Measurements from ENCODE around the gene NUCB1.
A peak's percentile ranks its signal among the peaks of the same experiment; 100 is the strongest.
"Not testable (repeated sequence)": the region's sequence is repeated elsewhere in the genome, so short reads cannot be mapped to it uniquely, and the experiment has no call there.

Gene NUCB1

DNA sequence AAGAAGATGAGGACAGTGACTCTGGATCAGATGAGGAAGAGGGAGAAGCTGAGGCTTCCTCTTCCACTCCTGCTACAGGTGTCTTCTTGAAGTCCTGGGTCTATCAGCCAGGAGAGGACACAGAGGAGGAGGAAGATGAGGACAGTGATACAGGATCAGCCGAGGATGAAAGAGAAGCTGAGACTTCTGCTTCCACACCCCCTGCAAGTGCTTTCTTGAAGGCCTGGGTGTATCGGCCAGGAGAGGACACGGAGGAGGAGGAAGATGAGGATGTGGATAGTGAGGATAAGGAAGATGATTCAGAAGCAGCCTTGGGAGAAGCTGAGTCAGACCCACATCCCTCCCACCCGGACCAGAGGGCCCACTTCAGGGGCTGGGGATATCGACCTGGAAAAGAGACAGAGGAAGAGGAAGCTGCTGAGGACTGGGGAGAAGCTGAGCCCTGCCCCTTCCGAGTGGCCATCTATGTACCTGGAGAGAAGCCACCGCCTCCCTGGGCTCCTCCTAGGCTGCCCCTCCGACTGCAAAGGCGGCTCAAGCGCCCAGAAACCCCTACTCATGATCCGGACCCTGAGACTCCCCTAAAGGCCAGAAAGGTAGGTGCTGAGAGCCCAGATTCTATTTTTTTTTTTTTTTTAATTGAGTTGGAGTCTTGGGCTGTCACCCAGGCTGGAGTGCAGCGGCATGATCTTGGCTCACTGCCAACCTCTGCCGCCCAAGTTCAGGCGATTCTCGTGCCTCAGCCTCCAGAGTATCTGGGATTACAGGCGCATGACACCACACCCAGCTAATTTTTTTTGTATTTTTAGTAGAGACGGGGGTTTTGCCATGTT, 25.6 kb upstream of the NUCB1 start:
- peak in 4 of 6 experiments; percentile 41 to 72 (median 60) for DNase-seq

DNA sequence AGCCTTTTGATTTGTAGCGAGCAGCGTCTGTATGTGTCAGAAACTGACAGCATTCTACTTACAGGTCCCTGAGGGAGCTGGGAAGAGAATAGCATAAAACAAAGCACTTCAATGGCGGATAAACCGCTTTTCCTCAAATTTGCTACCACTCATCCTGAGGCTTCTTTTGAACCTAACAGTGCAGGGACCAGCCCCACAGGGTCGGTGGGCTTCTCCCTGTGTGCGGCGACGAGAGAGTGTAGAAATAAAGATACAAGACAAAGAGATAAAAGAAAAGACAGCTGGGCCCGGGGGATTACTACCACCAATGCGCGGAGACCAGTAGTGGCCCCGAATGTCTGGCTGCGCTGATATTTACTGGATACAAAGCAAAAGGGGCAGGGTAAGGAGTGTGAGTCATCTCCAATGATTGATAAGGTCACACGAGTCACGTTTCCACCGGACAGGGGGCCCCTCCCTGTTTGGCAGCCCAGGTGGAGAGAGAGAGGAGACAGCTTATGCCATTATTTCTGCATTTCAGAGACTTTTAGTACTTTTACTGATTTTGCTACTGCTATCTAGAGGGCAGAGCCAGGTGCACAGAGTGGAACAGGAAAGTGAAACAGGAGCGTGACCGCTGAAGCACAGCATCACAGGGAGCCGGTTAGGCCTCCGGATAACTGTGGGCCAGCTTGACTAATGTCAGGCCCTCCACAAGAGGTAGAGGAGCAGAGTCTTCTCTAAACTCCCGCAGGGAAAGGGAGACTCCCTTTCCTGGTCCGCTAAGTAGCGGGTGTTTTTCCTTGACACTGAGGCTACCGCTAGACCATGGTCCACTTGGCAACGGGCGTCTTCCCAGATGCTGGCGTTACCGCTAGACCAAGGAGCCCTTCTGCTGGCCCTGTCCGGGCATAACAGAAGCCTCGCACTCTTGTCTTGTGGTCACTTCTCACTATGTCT, 23.8 kb upstream of the NUCB1 start:
- DNase-seq: peak in 4 of 6 experiments; percentile 28 to 54 (median 40)

DNA sequence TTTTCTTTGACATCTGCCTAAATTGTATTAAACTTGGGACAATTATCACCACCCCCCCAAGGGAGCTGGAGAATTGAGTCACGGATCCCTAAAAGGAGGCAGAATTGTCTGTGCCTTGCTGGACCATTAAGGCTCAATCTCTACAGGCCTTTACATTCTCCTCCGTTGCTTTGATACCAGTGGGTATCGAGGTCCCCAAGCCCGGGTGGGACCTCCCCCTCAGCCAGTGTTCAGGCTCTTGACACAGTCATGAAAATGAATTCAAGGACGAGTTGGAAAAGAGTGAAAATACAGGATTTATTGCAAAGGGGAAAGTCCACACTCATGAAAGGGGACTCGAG, 22.3 kb upstream of the NUCB1 start:
- peak in 1 of 6 experiments; percentile 9 for DNase-seq

DNA sequence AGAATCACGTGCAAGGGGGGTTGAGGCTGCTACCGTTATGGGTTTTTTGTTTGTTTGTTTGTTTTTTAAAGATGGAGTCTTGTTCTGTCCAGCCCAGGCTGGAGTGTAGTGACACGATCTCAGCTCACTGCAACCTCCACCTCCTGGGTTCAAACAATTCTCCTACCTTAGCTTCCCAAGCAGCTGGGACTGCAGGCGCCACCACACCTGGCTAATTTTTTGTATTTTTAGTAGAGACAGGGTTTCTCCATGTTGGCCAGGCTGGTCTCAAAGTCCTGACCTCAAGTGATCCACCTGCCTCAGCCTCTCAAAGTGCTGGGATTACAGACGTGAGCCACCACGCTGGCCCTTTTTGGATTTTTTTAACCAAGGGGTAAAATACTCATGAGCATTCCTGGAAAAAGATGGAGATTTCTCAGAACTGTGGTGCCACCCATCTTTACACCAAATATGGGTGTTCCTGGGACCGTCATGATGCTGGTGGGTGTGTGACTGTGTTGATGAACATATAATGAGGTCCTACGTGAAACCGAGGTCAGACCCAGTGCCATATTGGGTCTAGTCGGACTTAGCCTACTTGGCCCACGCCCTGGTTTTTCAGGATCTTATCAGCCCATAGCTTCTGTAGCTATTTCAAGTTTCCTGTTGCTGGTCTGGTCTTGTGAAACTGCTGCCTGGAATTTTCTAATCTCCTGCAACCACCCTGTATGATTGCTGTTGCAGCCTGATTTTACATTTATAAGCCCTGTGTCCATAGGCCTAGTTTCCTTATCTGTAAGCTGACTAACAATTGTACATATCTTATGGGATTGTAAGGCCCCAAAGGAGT, 21.7 kb upstream of the NUCB1 start:
- DNase-seq: peak in 1 of 6 experiments; percentile 23

DNA sequence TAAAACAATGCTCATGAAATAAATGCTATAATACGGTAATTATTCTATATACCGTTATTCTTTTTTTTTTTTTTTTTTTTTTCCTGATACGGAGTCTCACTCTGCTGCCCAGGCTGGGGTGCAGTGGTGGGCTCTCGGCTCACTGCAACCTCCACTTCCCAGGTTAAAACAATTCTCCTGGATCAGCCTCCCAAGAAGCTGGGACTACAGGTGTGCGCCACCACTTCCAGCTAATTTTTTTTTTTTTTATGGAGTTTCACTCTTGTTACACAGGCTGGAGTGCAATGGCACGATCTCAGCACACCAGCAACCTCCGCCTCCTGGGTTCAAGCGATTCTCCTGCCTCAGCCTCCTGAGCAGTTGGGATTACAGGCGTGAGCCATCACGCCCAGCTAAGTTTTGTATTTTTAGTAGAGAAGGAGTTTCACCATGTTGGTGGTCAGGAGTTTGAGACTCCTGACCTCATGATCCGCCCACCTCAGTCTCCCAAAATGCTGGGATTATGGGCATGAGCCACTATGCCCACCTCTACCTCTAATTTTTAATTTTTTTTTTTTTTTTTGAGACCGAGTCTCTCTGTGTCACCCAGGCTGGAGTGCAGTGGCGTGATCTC, 21.0 kb upstream of the NUCB1 start:
- DNase-seq: no peak

DNA sequence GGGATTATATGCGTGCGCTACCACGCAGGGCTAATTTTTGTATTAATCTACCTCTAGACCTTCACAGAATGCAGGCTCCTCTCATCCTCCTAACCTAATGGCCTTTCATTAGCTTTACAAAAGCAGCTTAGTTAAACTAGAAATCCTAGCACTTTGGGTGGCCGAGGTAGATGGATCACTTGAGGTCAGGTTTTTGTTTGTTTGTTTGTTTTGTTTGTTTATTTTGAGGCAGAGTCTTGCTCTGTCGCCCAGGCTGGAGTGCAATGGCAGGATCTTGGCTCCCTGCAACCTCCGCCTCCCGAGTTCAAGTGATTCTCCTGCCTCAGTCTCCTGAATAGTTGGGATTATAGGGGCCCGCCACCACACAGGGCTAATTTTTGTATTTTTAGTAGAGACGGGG, 20.4 kb upstream of the NUCB1 start:
- DNase-seq: not testable (repeated sequence)

DNA sequence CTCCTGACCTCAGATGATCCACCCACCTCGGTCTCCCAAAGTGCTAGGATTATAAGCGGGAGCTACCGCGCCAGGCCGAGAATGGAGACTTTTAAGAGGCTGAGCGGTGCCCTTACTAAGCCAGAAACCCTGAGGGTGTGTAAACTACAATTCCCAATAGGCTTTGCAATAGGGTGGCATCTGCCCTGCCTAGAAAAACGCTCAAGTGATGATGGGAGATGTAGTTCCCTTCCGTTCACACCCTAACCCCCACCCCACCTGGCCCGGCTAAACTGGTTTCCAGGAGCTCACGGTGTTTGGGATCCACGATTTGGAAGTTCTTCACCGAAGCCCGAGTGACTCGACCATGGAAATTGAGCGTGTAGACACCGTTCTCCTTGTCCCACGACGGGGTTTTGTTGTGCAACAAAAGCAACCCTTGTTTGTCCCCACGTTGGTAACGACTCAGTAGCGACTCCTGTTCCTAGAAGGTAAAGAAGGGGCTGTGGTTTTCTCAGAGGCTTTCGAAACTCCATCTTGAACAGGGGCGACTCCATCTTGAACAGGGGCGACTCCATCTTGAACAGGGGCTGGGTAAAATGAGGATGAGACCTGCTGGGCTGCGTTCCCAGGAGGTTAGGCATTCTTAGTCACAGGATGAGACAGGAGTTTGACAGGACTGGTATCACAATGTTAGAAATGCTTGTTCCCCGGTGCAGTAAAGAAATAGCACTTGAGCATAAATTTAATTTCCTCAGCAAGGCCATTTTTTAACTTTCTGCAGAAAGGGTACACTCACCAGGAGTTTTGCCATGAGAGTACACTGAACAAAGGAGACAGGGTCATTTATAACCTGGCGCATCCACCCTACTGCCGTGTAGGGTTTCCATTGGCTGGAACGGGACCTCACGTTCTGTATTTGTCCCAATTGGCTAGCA, 18.1 kb upstream of the NUCB1 start:
- peak in 2 of 6 experiments; percentile 15 to 24 for DNase-seq

DNA sequence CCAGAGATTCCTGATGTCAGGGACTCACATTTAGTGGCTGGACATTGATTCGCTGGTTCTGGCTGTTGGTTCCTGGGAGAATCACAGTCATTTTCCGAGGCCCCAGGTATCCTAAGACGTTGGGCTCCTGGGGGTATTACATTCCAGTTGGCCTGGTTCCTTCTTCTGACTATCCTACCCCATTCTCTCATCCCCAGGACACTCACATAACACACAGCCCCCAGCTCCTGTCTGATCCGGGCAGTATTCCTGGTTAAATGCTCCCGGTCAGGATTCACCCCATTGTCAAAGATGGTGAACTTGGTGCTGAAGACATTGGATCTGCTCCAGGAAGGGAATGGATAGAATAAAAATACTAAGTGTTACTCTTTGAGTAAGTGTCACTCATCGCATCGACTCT, 16.4 kb upstream of the NUCB1 start:
- DNase-seq: no peak

DNA sequence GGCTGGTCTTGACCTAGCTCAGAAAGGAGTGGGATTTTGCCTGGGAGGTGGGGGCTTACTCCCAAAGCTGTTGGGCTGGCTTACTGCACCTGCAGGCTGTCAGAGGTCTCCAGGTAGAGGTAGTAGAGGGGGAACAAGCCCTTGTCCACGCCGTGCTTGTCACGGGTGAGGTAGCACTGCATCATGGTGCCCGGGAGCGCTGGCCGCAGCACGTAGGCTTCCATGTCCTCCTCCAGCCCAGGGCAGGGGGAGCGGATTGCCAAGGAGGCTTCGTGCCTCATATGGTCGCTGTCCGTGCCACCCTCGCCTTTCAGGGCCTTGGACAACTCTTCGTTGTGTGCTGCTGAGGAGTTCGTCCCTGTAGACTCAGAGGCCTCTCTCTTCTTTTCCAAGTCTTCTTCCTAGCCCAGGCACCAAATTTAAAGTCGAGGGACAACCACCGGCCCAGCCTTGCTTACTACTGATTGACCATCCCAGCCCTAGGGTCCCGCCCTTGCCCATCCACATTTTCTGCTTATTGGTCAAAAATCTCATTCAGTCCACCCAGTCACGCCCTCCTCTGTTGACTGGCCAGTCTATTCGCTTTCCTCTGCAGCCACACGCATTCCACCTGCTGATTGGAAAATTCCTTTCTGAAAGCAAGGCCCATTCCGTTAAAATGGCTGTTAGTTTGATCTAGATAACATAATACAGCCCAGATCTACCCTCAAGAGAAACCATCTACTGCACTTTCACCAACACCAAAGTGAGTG, 12.1 kb upstream of the NUCB1 start:
- no peak for DNase-seq

DNA sequence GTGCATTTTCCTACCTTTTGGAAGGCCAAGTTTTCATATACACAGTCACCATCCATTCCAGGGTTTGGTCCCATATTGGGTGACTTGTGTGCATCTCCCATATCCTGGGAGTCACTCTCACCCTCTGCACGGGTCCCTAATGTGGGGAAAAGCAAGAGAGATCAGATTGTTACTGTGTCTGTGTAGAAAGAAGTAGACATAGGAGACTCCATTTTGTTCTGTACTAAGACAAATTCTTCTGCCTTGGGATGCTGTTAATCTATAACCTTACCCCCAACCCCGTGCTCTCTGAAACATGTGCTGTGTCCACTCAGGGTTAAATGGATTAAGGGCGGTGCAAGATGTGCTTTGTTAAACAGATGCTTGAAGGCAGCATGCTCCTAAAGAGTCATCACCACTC, 10.6 kb upstream of the NUCB1 start:
- DNase-seq: not testable (repeated sequence)

DNA sequence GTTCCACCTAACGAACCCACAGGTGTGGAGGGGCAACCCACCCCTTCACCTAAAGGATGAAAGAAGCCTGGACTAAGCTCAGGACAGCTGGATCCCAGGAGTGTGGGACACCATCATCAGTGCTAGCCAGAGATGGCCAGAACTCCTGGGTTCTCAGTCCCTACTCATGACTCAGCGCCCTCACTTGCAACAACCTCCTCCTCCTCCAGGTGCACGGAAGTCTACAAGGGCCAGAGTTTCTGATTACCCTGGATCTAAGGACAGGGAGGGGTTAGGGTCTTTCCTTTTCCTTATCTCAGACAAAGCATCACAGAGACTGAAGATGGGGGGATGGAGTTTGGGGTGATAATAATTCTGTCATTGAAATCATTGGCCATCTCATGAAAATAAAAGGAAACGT, 9.6 kb upstream of the NUCB1 start:
- DNase-seq: no peak

DNA sequence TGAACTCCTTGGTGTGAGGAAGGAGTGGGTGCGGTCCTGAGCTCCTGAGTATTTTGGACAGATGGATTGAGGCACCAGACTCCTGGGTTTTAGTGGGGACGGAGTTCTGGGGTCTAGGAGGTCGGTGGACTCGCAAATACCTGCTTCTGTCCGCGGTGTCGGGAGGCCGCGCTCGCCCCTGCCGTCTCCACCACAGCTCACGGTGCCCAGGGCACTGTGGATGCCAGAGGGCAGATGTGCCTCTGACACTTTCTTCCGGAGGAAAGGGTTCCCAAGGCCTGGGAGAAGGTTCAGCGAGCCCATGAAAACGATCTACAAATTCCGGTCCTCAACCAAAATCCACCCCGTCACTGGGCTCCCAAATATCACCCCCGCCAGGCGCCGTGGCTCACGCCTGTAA, 4.9 kb upstream of the NUCB1 start:
- DNase-seq: no peak

DNA sequence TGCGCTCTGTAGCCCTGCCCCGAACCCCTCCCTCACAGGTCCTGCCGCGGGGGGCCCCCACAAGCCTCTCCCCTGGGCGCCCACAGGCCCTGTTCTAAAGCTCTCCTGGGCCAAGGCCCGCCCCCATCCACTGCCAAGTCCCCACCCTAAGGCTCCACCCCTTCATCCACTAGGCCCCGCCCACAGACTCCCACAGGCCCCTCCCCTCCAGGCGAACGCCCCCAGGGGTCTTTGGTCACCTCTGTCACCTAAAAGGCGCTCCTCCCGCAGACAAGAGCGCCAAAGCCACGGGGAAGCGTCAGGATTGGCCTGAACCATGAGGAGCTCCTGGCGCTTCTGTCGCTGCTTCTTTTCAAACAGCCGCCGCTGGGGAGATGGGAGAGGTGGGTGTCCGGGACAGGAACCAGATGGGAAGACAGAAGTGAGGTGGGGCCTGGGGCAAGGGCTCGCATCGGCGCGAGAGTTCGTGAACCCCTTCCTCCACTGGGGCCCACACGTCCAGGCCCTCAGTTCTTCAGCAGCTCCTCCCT, 3.9 kb upstream of the NUCB1 start:
- peak in 5 of 6 experiments; percentile 23 to 59 (median 34) for DNase-seq

DNA sequence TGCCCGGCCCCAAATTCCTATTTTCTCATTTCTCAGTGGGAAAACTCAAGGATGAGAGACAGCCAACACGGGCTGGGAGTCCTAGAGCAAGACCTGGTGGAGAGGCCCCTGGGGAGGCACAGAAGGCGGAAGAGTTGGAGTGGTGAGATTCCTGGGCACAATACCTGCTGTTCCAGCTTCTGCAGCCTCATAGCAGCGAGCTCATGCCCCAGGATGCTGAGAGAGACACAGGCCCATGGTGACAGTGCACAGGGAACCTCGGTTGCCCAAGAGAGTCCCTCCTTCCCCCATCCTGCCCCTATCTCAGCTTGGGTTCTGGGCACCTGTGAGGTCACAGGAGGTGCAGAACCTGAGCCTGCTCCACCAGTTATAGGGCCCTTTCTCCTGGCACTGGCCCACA, 2.9 kb upstream of the NUCB1 start:
- no peak for DNase-seq

DNA sequence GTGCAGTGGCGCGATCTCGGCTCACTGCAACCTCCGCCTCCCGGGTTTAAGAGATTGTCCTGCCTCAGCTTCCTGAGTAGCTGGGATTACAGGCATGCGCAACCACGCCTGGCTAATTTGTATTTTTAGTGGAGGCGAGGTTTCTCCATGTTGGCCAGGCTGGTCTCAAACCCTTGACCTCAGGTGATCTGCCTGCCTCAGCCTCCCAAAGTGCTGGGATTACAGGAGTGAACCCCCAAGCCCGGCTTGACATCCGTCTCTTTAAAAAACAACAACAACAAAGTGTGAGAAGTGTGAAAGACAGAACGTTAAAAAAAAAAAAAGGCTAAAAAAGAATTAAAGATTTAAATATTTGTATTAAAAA, 744 bp upstream of the NUCB1 start:
- DNase-seq: not testable (repeated sequence)

DNA sequence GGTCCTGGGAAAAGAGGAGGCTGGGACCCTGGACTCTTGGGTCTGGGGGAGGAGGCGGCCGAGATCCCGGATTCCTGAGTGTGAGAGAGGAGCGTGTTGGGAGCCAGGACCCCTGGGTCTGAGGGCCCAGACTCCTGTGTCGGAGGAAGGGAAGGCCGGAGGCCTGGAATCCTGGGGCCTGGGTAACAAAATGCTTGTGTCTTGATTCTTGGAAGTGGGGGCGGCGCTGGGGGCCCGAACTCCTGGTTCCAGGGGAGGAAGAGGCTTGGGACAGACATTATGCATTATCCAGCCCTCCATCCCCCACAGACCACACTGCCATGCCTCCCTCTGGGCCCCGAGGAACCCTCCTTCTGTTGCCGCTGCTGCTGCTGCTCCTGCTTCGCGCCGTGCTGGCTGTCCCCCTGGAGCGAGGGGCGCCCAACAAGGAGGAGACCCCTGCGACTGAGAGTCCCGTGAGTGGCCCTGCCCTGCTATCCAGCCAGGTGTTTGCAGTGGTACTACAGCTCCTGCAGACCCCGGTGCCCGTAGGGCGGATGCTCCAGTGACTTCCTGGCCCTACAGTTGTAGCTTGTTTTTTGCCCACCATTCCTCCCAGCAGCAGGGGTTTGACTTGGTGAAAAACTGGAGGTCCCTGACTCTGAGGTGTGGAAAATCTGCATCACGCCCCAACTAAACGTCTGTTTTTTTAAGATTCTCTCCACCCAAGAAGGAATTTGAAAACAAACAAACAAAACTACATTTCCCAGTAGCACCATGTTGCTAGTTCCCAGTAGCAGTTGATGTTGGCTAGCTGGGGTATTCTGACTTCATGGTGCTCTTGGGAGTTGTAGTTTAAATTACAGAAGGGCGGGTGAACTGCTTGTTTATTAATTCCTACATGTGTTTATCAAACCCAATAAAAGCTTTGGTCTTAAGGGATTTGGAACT, 630 bp downstream of the NUCB1 start:
- peak in 3 of 6 experiments; percentile 24 to 53 (median 47) for DNase-seq

DNA sequence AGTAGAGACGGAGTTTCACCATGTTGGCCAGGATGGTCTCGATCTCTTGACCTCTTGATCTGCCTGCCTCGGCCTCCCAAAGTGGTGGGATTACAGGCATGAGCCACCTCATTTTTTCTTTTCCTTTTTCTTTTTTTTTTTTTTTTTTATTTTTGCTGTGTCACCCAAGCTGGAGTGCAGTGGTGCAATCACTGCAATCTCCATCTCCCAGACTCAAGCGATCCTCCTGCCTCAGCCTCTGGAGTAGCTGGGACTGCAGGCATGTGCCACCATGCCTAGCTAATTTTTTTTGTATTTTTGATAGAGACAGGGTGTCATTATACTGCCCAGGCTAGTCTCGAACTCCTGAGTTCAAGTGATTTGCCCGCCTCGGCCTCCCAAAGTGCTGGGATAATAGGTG, 2.2 kb downstream of the NUCB1 start:
- not testable (repeated sequence) for DNase-seq

DNA sequence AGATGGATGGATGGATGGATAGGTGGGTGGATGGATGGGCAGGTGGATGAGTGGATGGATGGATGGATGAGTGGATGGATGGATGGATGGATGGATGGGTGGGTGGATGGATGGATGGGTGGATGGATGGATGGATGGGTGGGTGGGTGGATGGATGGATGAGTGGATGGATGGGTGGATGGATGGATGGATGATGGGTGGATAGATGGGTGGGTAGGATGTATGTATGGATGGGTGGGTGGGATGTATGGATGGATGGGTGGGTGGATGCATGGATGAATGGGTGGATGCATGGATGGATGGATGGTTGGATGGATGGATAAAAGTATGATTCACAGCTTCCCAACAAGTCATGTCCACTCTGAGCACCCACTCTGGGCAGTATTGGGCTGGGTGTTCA, 3.7 kb downstream of the NUCB1 start:
- DNase-seq: not testable (repeated sequence)

DNA sequence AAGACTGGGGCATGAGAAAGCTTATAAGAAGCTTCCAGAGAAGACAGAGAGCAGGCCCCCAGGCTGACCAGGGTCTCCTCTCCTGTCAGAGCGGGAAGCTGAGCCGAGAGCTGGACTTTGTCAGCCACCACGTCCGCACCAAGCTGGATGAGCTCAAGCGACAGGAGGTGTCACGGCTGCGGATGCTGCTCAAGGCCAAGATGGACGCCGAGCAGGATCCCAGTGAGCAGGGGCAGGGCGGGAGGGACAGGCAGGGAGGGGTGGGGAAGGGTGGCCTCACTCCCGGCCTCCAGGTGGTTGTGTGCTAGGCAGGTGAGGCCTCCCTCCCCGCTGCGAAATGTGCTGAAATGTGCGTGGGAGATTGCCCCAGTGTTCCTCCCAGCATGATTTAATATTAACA, 5.6 kb downstream of the NUCB1 start:
- no peak for DNase-seq
